ENCODE measurements around the gene GABRD. TPM values are rescaled to one million over a fixed set of nuclear protein-coding genes. Genes with fewer than 3 reads are reported as not detected.

GABRD gene
- total RNA-seq, 1 donor from 2014 or later = not detected

- DNase-seq (ENCODE audit: low spot score) (no peak), ATAC-seq (no peak)
- intact Hi-C loops (cut with DNase I) = no loop called here
Observed at GRCh38 chr1:2061065-2061778, 42.1 kb downstream of the GABRD start.

- no peak for ATAC-seq
Observed at GRCh38 chr1:2065699-2066098, 46.6 kb downstream of the GABRD start.

GRCh38 chr1:2067393-2067792 is 48.2 kb downstream of the GABRD start:
- intact Hi-C loops (cut with DNase I) = no loop called here
- DNase-seq (ENCODE audit: low spot score) (no peak), ATAC-seq (no peak)

More at GRCh38 chr1:2065699-2066098, 46.6 kb downstream of the GABRD start:
- DNase-seq (ENCODE audit: low spot score) = no peak
- intact Hi-C loops (cut with DNase I) = no loop called here

- DNase-seq (ENCODE audit: low spot score) (no peak), ATAC-seq (no peak)
Observed at GRCh38 chr1:2067981-2068380, 48.8 kb downstream of the GABRD start.

GRCh38 chr1:2068951-2069350 is 49.8 kb downstream of the GABRD start:
- intact Hi-C loops (cut with DNase I) = no loop called here
- DNase-seq (ENCODE audit: low spot score) (no peak), ATAC-seq (no peak)

More at GRCh38 chr1:2067981-2068380, 48.8 kb downstream of the GABRD start:
- intact Hi-C loops (cut with DNase I) = no loop called here

GRCh38 chr1:2070016-2070415 is 50.9 kb downstream of the GABRD start:
- ATAC-seq = no peak
- intact Hi-C loops (cut with DNase I) = no loop called here
- DNase-seq (ENCODE audit: low spot score) = no peak

GRCh38 chr1:2070800-2071530 is 51.8 kb downstream of the GABRD start:
- intact Hi-C loops (cut with DNase I) = no loop called here
- ATAC-seq = no peak
- DNase-seq (ENCODE audit: low spot score) = no peak

GRCh38 chr1:2072109-2072806 is 53.1 kb downstream of the GABRD start:
- DNase-seq (ENCODE audit: low spot score) (no peak), ATAC-seq (no peak)
- intact Hi-C loops (cut with DNase I) = no loop called here

- no peak for DNase-seq (ENCODE audit: low spot score)
- intact Hi-C loops (cut with DNase I) = no loop called here
- no peak for ATAC-seq
Observed at GRCh38 chr1:2072891-2073290, 53.7 kb downstream of the GABRD start.

- DNase-seq (ENCODE audit: low spot score) = no peak
- no peak for ATAC-seq
- intact Hi-C loops (cut with DNase I) = no loop called here
Observed at GRCh38 chr1:2073382-2074230, 54.5 kb downstream of the GABRD start.

GRCh38 chr1:2074396-2074795 is 55.3 kb downstream of the GABRD start:
- intact Hi-C loops (cut with DNase I) = no loop called here
- DNase-seq (ENCODE audit: low spot score) (no peak), ATAC-seq (no peak)

- intact Hi-C loops (cut with DNase I) = no loop called here
- no peak for DNase-seq (ENCODE audit: low spot score)
- no peak for ATAC-seq
Observed at GRCh38 chr1:2074944-2075740, 56.0 kb downstream of the GABRD start.

GRCh38 chr1:2076826-2077225 is 57.7 kb downstream of the GABRD start:
- intact Hi-C loops (cut with DNase I) = no loop called here
- DNase-seq (ENCODE audit: low spot score) (no peak), ATAC-seq (no peak)

- intact Hi-C loops (cut with DNase I) = no loop called here
- DNase-seq (ENCODE audit: low spot score) = no peak
Observed at GRCh38 chr1:2078170-2078569, 59.0 kb downstream of the GABRD start.

GRCh38 chr1:2079396-2080085 is 60.4 kb downstream of the GABRD start:
- intact Hi-C loops (cut with DNase I) = no loop called here
- DNase-seq (ENCODE audit: low spot score) (no peak), ATAC-seq (no peak)

More at GRCh38 chr1:2078170-2078569, 59.0 kb downstream of the GABRD start:
- no peak for ATAC-seq

- no peak for DNase-seq (ENCODE audit: low spot score)
- intact Hi-C loops (cut with DNase I) = no loop called here
- ATAC-seq = no peak
Observed at GRCh38 chr1:2080140-2080539, 61.0 kb downstream of the GABRD start.

Data from sciatic nerve (tissue), 2 donors.